Mesendoderm (in vitro differentiated cells): Measurements from ENCODE around the gene ISM1.

Experiments used
- DNase-seq: peaks from one replicate; pipeline ENCODE4 v3.0.0; 2013
- H2AK5ac ChIP-seq: 2 replicates; pipeline ENCODE4 v1.6.1; 2013; ENCODE audit warnings: low read length, inconsistent platforms
- H2BK120ac ChIP-seq: 2 replicates; pipeline ENCODE4 v1.6.1; 2013; ENCODE audit warnings: low read depth, mild to moderate bottlenecking, low read length, moderate library complexity, mixed read lengths
- H2BK15ac ChIP-seq: replicated peaks from 2 replicates; pipeline ENCODE4 v1.6.1; 2013; ENCODE audit warnings: low read depth, mild to moderate bottlenecking, moderate library complexity
- H2BK5ac ChIP-seq: 2 replicates; pipeline ENCODE4 v1.6.1; 2013; ENCODE audit warnings: low read length, inconsistent platforms
- H3K18ac ChIP-seq: 2 replicates; pipeline ENCODE4 v1.6.1; 2013; ENCODE audit warnings: mild to moderate bottlenecking, low read length, mixed read lengths
- H3K23ac ChIP-seq: one replicate; pipeline ENCODE4 v1.6.1; 2013; ENCODE audit warnings: low read length
- H3K27ac ChIP-seq: 2 replicates; pipeline ENCODE4 v1.5.1; 2013; ENCODE audit warnings: low read depth, mild to moderate bottlenecking, inconsistent platforms, low read length, moderate library complexity
- H3K27me3 ChIP-seq: 2 replicates; pipeline ENCODE4 v1.6.1; 2013; ENCODE audit warnings: low read length, control low read depth, mild to moderate bottlenecking, inconsistent platforms; ENCODE audit not compliant: insufficient read depth, poor library complexity
- H3K36me3 ChIP-seq: 2 replicates; pipeline ENCODE4 v1.6.1; 2013; ENCODE audit warnings: low read length, inconsistent platforms; ENCODE audit not compliant: control insufficient read depth, insufficient read depth
- H3K4ac ChIP-seq: one replicate; pipeline ENCODE4 v1.6.1; 2013; ENCODE audit warnings: low read depth, mild to moderate bottlenecking, low read length, moderate library complexity
- H3K4me1 ChIP-seq: 2 replicates; pipeline ENCODE4 v1.6.1; 2013; ENCODE audit warnings: low read depth, low read length, inconsistent platforms; ENCODE audit not compliant: control insufficient read depth
- H3K4me2 ChIP-seq: 2 replicates; pipeline ENCODE4 v1.6.1; 2013; ENCODE audit warnings: low read length
- H3K4me3 ChIP-seq: 2 replicates; pipeline ENCODE4 v1.5.1; 2013; ENCODE audit warnings: mild to moderate bottlenecking, low read length
- H3K56ac ChIP-seq: one replicate; pipeline ENCODE4 v1.6.1; 2013; ENCODE audit warnings: low read length
- H3K79me1 ChIP-seq: 2 replicates; pipeline ENCODE4 v1.6.1; 2013; ENCODE audit warnings: low read length, inconsistent platforms
- H3K79me2 ChIP-seq: 2 replicates; pipeline ENCODE4 v1.6.1; 2013; ENCODE audit warnings: mild to moderate bottlenecking, low read length; ENCODE audit not compliant: control insufficient read depth, insufficient read depth
- H3K9ac ChIP-seq: 2 replicates; pipeline ENCODE4 v1.6.1; 2013; ENCODE audit warnings: low read length, inconsistent platforms
- H4K5ac ChIP-seq: one replicate; pipeline ENCODE4 v1.6.1; 2013; ENCODE audit warnings: low read length
- H4K8ac ChIP-seq: one replicate; pipeline ENCODE4 v1.6.1; 2013; ENCODE audit warnings: low read depth, mild to moderate bottlenecking, control low read depth, low read length, moderate library complexity
- WGBS: extraction: QIAGEN DNeasy Blood & Tissue Kit; methylation state at CpG from one replicate; pipeline ENCODE4 v1.1.7; 2013; ENCODE audit warnings: low lambda C conversion rate, missing lambda C conversion rate; ENCODE audit not compliant: insufficient coverage; ENCODE audit errors: extremely low coverage; 5-methylcytosine and 5-hydroxymethylcytosine counted together

ISM1 gene

DNA sequence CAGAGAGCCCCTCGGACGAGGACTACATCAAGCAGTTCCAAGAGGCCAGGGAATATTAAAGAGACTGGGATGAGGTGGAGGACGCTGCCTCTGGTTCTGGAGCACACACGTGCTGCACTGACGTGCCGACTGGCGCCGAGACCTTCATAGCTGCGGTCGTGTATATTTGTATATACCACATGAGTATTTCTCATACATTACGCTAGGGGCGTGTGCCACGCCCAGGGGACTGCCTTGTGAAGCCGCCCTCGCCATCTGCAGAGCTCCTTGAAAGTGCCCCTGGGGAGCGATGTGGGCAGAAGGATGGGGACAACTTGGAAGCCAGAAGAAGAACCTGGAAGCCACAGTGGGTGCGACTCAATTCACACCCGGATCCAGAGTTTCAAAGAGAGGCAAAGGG lies 78.3 kb downstream of the ISM1 start:
- Histone ChIP-seq H2AK5ac (no peak overlapping the region), H3K23ac (no peak overlapping the region), H3K9ac (no peak overlapping the region), H3K18ac (no peak overlapping the region), H3K4ac (no peak overlapping the region), H3K4me3 (no peak overlapping the region), H3K79me2 (no peaks in the 10 kb centered on the region), H2BK5ac (no peak overlapping the region), H2BK15ac (no peak overlapping the region), H3K4me1 (no peaks in the 10 kb centered on the region), H4K8ac (no peak overlapping the region), H3K27me3 (no peaks in the 10 kb centered on the region), H3K36me3 (no peaks in the 10 kb centered on the region), H3K79me1 (no peaks in the 10 kb centered on the region), H3K27ac (no peak overlapping the region), H3K56ac (no peak overlapping the region), H4K5ac (no peak overlapping the region), H2BK120ac (no peak overlapping the region), H3K4me2 (no peak overlapping the region)
- no CpG with 5 or more reads among the region's 18 CpGs for WGBS
- DNase-seq: no peak

DNA sequence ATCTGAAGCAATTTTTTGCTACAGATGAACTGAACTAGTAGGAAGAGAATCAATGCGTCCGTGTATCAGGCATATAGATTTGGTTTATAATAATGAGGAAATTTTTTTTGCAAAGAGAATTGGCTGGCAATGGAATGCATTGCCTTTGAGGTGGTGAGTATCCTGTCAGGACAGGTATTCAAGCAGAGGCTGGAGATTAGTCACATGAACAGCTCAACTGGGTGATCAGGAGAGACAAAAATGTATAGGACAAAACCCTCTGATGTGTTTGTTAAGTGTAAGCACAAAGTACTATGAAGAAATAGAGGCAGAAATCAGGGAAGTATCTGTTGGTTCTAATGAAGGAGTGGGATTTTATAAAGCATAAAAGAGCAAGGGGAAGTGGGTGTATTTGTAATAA lies 80.5 kb downstream of the ISM1 start:
- Histone ChIP-seq H3K18ac (no peak overlapping the region), H3K4me1 (no peaks in the 10 kb centered on the region), H3K4me3 (no peak overlapping the region), H3K4me2 (no peak overlapping the region), H2BK15ac (no peak overlapping the region), H3K56ac (no peak overlapping the region), H3K9ac (no peak overlapping the region), H4K5ac (no peak overlapping the region), H4K8ac (no peak overlapping the region), H2BK120ac (no peak overlapping the region), H3K27ac (no peak overlapping the region), H3K4ac (no peak overlapping the region), H3K36me3 (no peaks in the 10 kb centered on the region), H2BK5ac (no peak overlapping the region), H2AK5ac (no peak overlapping the region), H3K23ac (no peak overlapping the region), H3K27me3 (no peaks in the 10 kb centered on the region), H3K79me1 (no peaks in the 10 kb centered on the region), H3K79me2 (no peaks in the 10 kb centered on the region)
- WGBS: 100% methylated on average over 2 of the region's 2 CpGs
- no peak for DNase-seq

DNA sequence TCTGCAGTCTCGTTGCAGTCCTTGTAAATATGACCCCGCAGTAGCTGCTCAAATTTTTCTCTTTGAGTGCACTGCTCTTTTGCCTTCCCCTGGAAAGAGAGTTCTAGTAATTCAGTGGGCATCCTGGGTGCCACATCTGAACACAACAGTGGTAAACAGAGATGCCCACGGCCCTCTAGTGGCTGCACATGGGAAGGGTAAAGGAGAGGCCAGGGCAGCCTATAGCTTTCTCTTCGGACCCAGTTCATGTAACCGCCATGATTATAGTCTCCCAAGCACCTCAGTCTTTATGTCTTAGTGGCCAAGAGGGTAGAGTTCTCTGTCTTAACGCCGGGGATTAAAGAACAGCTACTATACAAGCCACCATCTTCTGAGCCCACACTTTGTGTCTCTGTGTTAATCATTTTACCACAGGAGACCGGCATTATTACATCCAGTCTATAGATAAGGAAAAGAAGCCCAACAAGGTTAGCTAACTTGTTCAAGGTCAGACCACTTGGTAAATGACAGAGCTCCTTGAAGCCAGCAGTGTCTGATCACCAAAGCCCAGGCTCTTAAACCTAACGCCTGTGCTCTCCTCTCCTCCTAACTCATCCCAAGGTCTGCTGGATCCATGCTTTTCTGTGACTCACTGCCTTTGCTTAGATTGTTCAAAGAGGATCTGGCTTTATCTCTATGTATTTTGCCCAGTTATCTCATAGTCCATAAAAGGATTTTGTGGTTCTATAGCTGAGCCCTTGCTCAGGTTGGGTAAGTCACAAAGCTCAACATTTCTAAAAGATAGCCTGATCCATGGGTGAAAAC lies 81.8 kb downstream of the ISM1 start:
- Histone ChIP-seq H4K8ac (no peak overlapping the region), H3K79me1 (no peaks in the 10 kb centered on the region), H3K27me3 (no peaks in the 10 kb centered on the region), H3K4me3 (no peak overlapping the region), H2AK5ac (no peak overlapping the region), H2BK120ac (no peak overlapping the region), H3K9ac (no peak overlapping the region), H4K5ac (no peak overlapping the region), H2BK5ac (no peak overlapping the region), H3K36me3 (no peaks in the 10 kb centered on the region), H3K4me2 (no peak overlapping the region), H3K18ac (no peak overlapping the region), H3K23ac (no peak overlapping the region), H3K4me1 (no peaks in the 10 kb centered on the region), H2BK15ac (no peak overlapping the region), H3K79me2 (no peaks in the 10 kb centered on the region), H3K56ac (no peak overlapping the region), H3K4ac (no peak overlapping the region), H3K27ac (no peak overlapping the region)
- WGBS: no CpG with 5 or more reads among the region's 9 CpGs
- DNase-seq: peak; percentile 38

DNA sequence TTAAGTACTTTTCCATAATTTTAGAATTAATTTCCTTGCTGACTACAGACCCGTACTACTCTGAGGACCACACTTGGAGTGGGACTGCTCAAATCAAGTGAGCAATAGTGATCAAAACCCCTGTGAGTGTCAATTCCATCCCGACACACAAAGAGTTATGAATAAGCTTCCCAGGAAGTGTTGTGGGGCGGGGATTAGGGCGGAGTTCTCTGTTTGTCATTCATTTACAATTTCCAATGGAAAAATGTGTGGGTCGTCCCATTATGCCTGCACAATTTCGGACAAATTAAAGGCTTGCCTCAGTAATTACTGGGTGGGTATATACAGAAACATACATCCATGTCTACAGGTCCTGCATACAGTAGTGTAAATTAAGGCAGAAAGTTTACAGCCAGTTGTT lies 84.2 kb downstream of the ISM1 start:
- H3K4me2 ChIP-seq: no peak overlapping the region
- no peak overlapping the region for H4K5ac ChIP-seq
- no peak overlapping the region for H3K4me3 ChIP-seq
- no peak for DNase-seq
- H2BK120ac ChIP-seq: no peak overlapping the region
- no CpG with 5 or more reads among the region's 6 CpGs for WGBS
- H3K36me3 ChIP-seq: no peaks in the 10 kb centered on the region
- H3K23ac ChIP-seq: no peak overlapping the region
- no peak overlapping the region for H2AK5ac ChIP-seq
- H3K18ac ChIP-seq: no peak overlapping the region
- no peak overlapping the region for H3K9ac ChIP-seq
- H3K27ac ChIP-seq: no peak overlapping the region
- H2BK15ac ChIP-seq: no peak overlapping the region
- no peaks in the 10 kb centered on the region for H3K27me3 ChIP-seq
- no peak overlapping the region for H3K56ac ChIP-seq
- H3K4ac ChIP-seq: no peak overlapping the region
- no peaks in the 10 kb centered on the region for H3K4me1 ChIP-seq
- H3K79me2 ChIP-seq: no peaks in the 10 kb centered on the region
- H2BK5ac ChIP-seq: no peak overlapping the region
- no peak overlapping the region for H4K8ac ChIP-seq
- no peaks in the 10 kb centered on the region for H3K79me1 ChIP-seq

DNA sequence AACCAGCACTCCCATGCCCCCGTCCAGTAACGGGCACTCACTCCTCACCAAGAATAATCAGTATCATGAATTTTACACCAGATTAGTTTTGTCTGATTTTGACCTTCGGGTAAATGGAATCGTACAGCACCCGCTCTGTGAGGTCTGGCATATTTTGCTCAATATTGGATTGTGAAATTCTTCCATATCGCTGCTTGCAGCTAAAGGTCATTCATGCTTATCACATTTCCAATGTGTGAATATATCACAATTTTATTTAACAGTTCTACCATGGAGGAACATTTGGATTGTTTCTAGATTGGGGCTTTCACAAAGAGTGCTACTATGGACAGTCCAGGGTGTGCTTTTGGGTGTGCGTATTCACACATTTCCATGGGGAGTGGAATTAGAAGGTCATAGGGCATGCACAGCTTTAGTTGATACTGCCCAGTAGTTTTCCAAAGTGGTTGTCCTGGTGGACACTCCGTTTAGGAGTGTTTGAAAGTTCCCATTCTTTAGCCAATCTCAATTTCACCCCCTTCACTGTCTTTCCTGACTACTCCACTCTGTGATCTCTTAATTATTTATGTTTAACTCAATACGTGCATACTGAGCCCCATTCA lies 86.6 kb downstream of the ISM1 start:
- Histone ChIP-seq H3K18ac (no peak overlapping the region), H2BK5ac (no peak overlapping the region), H3K27me3 (no peaks in the 10 kb centered on the region), H3K36me3 (no peaks in the 10 kb centered on the region), H3K9ac (no peak overlapping the region), H3K4me3 (no peak overlapping the region), H3K27ac (no peak overlapping the region), H2BK120ac (no peak overlapping the region), H4K8ac (no peak overlapping the region), H3K4me1 (no peaks in the 10 kb centered on the region), H3K56ac (no peak overlapping the region), H3K79me1 (no peaks in the 10 kb centered on the region), H2BK15ac (no peak overlapping the region), H3K4ac (no peak overlapping the region), H4K5ac (no peak overlapping the region), H3K23ac (no peak overlapping the region), H2AK5ac (no peak overlapping the region), H3K4me2 (no peak overlapping the region), H3K79me2 (no peaks in the 10 kb centered on the region)
- WGBS: no CpG with 5 or more reads among the region's 9 CpGs
- no peak for DNase-seq
